DMS53 (cell line): ENCODE results near the gene RAG1.

Experiments used
- DNase-seq: peaks from one replicate; lab custom pipeline; 2025; lab: John Stamatoyannopoulos, UW

The RAG1 gene

DNA sequence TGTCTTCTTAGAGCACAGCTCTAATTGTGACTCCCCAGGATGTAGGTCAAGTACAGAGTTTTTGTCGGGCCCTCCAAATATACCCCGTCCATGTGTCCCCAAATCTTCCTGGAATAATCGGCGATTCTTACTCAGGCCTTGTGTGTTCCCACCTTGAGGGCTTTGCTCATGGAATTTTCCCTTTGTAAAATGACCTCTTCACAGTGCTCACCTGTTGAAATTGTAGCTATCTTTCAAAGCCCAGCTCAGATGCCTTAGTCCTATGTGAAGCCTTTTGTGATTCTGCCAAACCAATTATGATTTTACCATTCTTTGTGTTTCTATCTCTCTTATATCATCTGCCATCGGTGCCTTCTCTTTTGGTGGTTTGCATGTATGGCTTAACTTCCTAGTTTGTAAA, 60.3 kb downstream of the RAG1 start:
- DNase-seq, result no peak

DNA sequence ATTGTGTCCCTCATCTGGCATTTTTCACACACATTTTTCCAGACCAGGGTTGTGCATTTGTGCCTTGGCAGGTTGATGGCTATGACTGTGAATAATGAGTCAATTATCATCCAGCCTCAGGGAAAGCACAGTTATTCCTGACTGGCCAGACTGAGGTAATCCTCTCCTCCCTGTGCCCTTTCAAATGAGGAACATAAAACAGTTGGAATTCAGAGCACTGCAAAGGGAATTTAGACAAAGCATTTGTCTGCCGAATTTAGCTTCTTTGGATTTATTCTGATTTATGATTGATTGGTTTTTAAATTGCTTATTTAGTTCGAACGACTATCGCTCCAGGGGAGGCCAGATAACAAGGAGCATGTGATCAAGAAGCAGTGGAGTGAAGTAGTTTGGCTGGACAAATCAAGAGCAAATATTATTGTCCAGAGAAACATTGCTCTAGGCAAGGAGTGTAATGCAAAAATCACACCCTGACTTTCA, 61.0 kb downstream of the RAG1 start:
- DNase-seq, result no peak
